ENCODE results near the gene ILF2.

DNA sequence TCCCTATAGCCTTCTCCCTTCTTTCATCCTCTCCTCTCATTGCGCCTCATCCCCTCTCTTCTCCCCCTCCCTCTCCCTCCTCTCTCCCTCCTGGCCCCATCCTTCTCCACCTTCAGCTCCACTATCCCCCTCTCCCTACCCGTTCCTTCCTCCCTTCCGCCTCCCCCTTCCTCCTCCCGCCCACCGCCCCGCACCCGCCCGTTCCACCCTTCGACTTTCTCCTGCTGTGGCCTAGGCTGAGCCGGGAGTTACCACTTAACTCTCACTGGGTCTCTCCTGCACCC, 9.3 kb upstream of the ILF2 start:
- TF ChIP-seq, protein P1, sequence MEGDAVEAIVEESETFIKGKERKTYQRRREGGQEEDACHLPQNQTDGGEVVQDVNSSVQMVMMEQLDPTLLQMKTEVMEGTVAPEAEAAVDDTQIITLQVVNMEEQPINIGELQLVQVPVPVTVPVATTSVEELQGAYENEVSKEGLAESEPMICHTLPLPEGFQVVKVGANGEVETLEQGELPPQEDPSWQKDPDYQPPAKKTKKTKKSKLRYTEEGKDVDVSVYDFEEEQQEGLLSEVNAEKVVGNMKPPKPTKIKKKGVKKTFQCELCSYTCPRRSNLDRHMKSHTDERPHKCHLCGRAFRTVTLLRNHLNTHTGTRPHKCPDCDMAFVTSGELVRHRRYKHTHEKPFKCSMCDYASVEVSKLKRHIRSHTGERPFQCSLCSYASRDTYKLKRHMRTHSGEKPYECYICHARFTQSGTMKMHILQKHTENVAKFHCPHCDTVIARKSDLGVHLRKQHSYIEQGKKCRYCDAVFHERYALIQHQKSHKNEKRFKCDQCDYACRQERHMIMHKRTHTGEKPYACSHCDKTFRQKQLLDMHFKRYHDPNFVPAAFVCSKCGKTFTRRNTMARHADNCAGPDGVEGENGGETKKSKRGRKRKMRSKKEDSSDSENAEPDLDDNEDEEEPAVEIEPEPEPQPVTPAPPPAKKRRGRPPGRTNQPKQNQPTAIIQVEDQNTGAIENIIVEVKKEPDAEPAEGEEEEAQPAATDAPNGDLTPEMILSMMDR (IDR thresholded peaks at IDR 0.05), result no peak
- TF ChIP-seq POLR2AphosphoS5 (IDR thresholded peaks at IDR 0.05) (no peak), POLR2A (IDR thresholded peaks at IDR 0.05) (no peak)

All from breast epithelium (tissue), 3 donors.